HEK293 (cell line): ENCODE results near the gene POU2AF1.

Source experiments
- EGR2 ChIP-seq: fragments of 450-650 bp; formaldehyde crosslinking; IDR thresholded peaks from 2 replicates; pipeline ENCODE4 v1.5.1; 2016; ENCODE audit warnings: low read depth, missing biosample characterization, missing genetic modification characterization
- ZNF133 ChIP-seq: fragments of 450-650 bp; formaldehyde crosslinking; IDR thresholded peaks from 2 replicates; pipeline ENCODE4 v1.5.1; 2016; ENCODE audit warnings: missing biosample characterization, missing genetic modification characterization
- ZNF341 ChIP-seq: fragments of 450-650 bp; formaldehyde crosslinking; IDR thresholded peaks from 2 replicates; pipeline ENCODE4; 2016; ENCODE audit warnings: low read depth, missing biosample characterization, missing genetic modification characterization
- ZNF629 ChIP-seq: fragments of 450-650 bp; formaldehyde crosslinking; IDR thresholded peaks from 2 replicates; pipeline ENCODE4 v1.5.1; 2017; ENCODE audit warnings: missing biosample characterization, missing genetic modification characterization
- ZNF837 ChIP-seq: fragments of 450-650 bp; formaldehyde crosslinking; IDR thresholded peaks from 2 replicates; pipeline ENCODE4 v1.5.1; 2016; ENCODE audit warnings: missing biosample characterization, missing genetic modification characterization
- TF ChIP-seq, protein P1 (sequence below): fragments of 450-650 bp; formaldehyde crosslinking; IDR thresholded peaks from 2 replicates; pipeline ENCODE4 v1.5.1; 2016; ENCODE audit warnings: missing biosample characterization, missing genetic modification characterization
- TF ChIP-seq, protein P2 (sequence below): fragments of 450-650 bp; formaldehyde crosslinking; IDR thresholded peaks from 2 replicates; pipeline ENCODE4 v1.5.1; 2016; ENCODE audit warnings: missing biosample characterization, missing genetic modification characterization

DNA sequence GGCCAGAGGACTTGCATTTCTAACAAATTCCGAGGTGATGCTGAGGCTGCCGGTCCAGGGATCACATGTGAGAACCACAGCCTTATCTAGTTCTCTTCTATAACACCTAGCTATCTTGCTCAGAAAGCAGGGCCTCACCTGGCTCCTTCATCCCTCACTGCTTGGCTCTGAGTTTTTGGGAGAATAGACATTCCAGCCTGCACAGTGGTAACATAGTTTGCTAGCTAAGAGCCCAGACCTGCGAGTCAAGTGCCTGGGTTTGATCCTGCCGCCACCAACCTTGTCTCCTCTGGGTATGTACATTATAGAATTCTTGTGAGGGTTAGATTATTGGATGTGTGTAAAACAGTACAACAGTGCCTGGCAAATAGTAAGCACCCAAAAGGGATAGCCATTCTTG is 13.5 kb upstream of the POU2AF1 start:
- no peak for TF ChIP-seq ZNF341 (tag by site-specific recombination)
- TF ChIP-seq ZNF837: no peak
- no peak for TF ChIP-seq ZNF133 (tag by site-specific recombination)
- TF ChIP-seq, protein P1, sequence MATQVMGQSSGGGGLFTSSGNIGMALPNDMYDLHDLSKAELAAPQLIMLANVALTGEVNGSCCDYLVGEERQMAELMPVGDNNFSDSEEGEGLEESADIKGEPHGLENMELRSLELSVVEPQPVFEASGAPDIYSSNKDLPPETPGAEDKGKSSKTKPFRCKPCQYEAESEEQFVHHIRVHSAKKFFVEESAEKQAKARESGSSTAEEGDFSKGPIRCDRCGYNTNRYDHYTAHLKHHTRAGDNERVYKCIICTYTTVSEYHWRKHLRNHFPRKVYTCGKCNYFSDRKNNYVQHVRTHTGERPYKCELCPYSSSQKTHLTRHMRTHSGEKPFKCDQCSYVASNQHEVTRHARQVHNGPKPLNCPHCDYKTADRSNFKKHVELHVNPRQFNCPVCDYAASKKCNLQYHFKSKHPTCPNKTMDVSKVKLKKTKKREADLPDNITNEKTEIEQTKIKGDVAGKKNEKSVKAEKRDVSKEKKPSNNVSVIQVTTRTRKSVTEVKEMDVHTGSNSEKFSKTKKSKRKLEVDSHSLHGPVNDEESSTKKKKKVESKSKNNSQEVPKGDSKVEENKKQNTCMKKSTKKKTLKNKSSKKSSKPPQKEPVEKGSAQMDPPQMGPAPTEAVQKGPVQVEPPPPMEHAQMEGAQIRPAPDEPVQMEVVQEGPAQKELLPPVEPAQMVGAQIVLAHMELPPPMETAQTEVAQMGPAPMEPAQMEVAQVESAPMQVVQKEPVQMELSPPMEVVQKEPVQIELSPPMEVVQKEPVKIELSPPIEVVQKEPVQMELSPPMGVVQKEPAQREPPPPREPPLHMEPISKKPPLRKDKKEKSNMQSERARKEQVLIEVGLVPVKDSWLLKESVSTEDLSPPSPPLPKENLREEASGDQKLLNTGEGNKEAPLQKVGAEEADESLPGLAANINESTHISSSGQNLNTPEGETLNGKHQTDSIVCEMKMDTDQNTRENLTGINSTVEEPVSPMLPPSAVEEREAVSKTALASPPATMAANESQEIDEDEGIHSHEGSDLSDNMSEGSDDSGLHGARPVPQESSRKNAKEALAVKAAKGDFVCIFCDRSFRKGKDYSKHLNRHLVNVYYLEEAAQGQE (tag by site-specific recombination): no peak
- no peak for TF ChIP-seq EGR2
- TF ChIP-seq, protein P2, sequence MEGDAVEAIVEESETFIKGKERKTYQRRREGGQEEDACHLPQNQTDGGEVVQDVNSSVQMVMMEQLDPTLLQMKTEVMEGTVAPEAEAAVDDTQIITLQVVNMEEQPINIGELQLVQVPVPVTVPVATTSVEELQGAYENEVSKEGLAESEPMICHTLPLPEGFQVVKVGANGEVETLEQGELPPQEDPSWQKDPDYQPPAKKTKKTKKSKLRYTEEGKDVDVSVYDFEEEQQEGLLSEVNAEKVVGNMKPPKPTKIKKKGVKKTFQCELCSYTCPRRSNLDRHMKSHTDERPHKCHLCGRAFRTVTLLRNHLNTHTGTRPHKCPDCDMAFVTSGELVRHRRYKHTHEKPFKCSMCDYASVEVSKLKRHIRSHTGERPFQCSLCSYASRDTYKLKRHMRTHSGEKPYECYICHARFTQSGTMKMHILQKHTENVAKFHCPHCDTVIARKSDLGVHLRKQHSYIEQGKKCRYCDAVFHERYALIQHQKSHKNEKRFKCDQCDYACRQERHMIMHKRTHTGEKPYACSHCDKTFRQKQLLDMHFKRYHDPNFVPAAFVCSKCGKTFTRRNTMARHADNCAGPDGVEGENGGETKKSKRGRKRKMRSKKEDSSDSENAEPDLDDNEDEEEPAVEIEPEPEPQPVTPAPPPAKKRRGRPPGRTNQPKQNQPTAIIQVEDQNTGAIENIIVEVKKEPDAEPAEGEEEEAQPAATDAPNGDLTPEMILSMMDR (tag by site-specific recombination): no peak
- no peak for TF ChIP-seq ZNF629 (tag by site-specific recombination)
